Activated CD8-positive, alpha-beta memory T cell treated with anti-CD3 and anti-CD28 coated beads for 1 hour (primary cell): ENCODE measurements around the gene VWA1.
"Not testable (repeated sequence)": the region's sequence is repeated elsewhere in the genome, so short reads cannot be mapped to it uniquely, and the experiment has no call there.

Experiments used
- DNase-seq, 2 donors: peaks; one replicate each; pipeline ENCODE4 v3.0.0-alpha.2; 2020; ENCODE audit warnings: low read depth in 1 of 2; ENCODE audit errors: extremely low read depth in 1 of 2

The VWA1 gene

GRCh38 chr1:1422465-1423244 is 12.8 kb upstream of the VWA1 start:
- no peak for DNase-seq

- no peak for DNase-seq
Observed at GRCh38 chr1:1423245-1423597, 12.3 kb upstream of the VWA1 start.

- DNase-seq, result no peak
Observed at GRCh38 chr1:1424707-1425106, 10.8 kb upstream of the VWA1 start.

GRCh38 chr1:1425426-1425752 is 10.1 kb upstream of the VWA1 start:
- no peak for DNase-seq

GRCh38 chr1:1425753-1426495 is 9.6 kb upstream of the VWA1 start:
- DNase-seq, result no peak

DNA sequence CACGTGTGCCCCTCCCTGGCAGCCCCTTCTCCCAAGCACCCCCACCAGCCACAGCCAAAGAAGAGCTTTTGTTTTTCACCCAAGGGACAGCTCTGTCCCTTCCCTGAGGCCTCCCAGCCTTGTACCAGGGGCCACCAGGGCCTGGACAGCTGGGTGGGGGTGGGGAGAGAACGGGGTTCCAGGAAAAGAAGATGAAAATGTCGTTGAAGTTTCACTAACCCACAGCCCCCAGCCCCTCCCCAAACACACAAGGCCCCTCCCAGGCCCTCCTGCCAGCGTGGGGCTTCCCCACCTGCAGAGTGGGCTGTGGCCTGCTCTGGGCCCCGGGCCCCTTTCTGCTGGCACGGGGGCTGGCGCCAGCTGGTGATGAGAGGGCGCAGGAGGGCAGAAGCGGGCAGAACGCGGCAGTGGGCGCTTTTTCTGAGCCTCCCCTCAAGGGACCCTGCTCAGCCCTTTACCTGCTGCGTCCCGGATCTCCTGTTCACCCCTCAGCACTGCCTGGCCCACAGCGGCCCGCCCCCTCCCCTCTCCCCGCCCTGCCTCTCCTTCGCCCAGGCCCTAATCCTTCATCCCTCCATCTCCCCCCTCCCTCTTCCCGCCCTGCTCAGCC is 8.9 kb upstream of the VWA1 start:
- no peak for DNase-seq

- no peak for DNase-seq
Observed at GRCh38 chr1:1427106-1427819, 8.2 kb upstream of the VWA1 start.

DNA sequence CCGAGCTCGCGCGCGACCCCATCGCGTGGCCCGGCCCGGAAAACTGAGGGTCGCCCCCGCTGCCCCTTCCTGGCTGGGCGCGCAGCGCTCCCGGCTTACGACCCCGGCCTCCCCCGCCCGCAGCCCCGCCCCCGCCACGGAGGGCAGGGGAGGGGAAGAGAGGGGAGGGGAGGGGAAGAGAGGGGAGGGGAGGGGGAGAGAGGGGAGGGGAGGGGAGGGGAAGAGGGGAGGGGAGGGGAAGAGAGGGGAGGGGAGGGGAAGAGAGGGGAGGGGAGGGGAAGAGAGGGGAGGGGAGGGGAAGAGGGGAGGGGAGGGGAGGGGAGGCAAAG is 7.7 kb upstream of the VWA1 start:
- no peak for DNase-seq

DNA sequence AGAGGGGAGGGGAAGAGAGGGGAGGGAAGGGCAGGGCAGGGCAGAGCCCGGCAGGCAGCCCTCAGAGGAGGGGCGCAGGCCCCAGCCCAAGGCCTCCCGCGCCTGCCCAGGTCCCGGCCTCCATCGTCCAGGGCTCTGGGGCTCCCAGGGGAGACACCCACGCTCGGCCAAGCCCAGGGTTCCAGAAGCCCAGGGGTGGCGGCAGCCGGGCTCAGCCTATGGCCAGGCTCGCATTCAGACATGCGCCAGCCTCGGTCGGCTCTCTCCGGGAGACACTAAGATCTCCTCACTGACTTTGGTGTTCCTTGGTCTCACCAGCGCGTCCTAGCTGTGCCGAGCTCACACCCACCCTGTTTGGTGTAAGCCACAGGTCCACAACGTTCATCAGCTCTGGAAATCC is 7.3 kb upstream of the VWA1 start:
- DNase-seq, result no peak

DNA sequence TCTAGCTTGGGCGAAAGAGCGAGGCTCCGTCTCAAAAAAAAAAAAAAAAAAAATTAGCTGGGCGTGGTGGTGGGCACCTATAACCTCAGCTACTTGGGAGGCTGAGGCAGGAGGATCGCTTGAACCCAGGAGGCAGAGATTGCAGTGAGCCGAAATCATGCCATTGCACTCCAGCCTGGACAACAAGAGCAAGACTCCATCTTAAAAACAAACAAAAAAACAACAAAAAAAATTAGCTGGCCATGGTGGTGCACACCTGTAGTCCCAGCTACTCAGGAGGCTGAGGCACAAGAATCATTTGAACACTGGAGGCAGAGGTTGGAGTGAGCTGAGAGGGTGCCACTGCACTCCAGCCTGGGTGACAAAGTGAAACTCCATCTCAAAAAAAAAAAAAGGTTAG is 6.5 kb upstream of the VWA1 start:
- DNase-seq, result not testable (repeated sequence)

- no peak for DNase-seq
Observed at GRCh38 chr1:1429671-1430073, 5.8 kb upstream of the VWA1 start.

GRCh38 chr1:1430114-1430982 is 5.1 kb upstream of the VWA1 start:
- DNase-seq, result no peak

DNA sequence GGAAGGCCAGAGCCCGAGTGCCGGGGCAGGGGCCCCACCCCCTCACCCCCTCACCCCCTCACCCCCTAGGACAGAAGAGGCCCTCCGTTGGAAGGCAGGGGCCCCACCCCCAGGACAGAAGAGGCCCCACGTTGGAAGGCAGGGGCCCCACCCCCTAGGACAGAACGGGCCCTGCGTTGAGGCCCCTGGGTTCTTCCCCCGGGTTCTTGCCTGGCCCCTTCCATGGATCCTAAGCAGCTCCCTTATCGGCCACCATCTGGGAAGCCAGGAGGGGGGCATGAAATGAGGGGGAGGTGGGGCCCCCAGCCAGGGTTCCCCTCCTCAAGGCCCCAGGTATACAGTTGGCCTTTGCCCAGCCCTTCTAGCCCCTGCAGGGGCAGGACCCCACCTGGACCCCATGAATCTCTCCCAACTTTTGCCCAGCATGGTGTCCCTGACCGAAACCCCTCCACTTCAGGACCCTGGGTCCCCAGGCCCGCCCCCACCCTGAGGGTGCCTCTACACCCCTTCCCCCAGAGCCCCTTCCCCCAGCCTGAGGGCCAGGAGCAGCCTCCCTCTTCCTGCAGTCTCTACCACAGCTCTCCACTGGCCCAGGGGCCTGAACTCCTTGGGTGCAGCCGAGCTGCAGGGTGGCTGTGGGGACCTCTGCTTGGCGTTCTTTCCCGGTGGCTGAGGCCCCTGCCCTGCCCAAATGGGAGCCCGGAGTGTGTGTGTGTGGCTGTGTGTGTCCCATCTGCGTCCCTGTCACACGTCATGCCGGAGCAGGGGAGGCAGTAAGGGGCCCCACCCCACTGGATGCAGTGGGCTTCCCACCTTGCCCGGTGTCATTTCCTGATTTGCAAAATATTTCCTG is 4.3 kb upstream of the VWA1 start:
- DNase-seq, result no peak

GRCh38 chr1:1431845-1432273 is 3.6 kb upstream of the VWA1 start:
- DNase-seq, result no peak

DNA sequence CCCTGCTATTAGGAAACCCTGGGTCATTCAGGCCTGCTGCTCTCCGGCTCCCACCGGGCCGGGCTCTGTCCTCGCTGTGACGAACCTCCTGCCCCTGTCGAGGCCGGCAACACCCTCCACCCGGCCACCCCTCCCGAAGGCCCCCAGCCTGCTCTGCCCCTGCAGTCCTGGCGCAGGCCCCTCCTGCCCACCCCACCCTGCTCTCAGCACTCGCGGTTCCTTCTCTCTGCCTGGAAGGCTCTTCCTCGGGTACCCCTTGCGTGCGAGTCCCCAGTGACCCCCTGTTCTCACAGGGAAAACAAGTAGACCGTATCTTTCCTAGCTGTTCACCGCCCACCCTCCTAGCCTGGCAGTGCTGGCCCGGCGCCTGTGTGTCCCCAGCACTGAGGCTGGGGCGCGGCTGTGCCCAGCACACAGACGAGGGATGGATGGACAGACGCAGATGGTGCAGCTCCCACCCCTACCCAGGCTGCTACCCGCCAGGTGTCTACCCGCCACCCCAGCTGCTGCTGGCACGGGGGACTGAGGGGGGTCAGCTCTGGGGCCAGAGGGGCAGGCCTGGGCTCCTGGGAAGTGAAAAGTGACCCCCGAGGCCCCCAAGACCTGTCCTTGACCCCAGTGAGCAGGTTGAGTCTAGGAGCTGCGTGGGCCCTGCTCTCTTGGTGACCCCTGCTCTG is 3.1 kb upstream of the VWA1 start:
- no peak for DNase-seq

- DNase-seq, result no peak
Observed at GRCh38 chr1:1432951-1433803, 2.3 kb upstream of the VWA1 start.

DNA sequence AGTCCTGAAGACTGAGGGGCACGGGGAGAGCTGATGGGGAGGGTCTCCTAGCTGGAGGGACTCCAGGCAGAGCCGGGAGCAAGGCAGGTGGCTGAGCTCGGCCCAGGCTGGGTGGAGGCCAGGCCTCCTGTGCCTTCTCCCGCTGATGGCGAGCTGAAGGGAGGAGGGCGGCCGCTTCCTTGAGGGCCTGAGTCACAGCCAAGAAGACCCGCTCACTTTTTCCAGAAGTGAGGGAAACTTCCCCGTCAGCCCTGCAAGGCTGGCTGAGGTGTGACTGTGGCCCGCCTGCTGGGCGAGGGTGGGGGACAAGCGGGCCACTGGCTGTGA is 1.7 kb upstream of the VWA1 start:
- no peak for DNase-seq

GRCh38 chr1:1434131-1434823 is 1.2 kb upstream of the VWA1 start:
- no peak for DNase-seq
